ENCODE measurements around the gene FOXS1. TPM values are rescaled to one million over a fixed set of nuclear protein-coding genes. Genes with fewer than 3 reads are reported as not detected.

Gene FOXS1
- total and polyA plus RNA-seq, 2 experiments from 2014 or later: 0.87 to 1.1 TPM

- Histone ChIP-seq H3K27ac (no peak overlapping the region), H4K20me1 (ENCODE audit: insufficient read depth, poor library complexity, severe bottlenecking) (no peaks in the 10 kb centered on the region), H3K9me3 (ENCODE audit: low read depth) (no peaks in the 10 kb centered on the region), H3K27me3 (no peaks in the 10 kb centered on the region), H3K4me2 (no peak overlapping the region), H3K79me2 (no peaks in the 10 kb centered on the region), H3K4me1 (ENCODE audit: insufficient read depth) (peaks cover 40% of the 10 kb centered on the region), H3K9me2 (replicated peaks; ENCODE audit: insufficient read depth) (no peaks in the 10 kb centered on the region), H3K4me3 (no peak overlapping the region), H2AFZ (no peak overlapping the region), H3K36me3 (replicated peaks; ENCODE audit: insufficient read depth, low read depth) (no peaks in the 10 kb centered on the region)
- 69% methylated on average over 14 of the region's 14 CpGs for WGBS (ENCODE audit: low lambda C conversion rate, missing lambda C conversion rate)
- peak; percentile 77 for TF ChIP-seq CTCF (IDR thresholded peaks at IDR 0.05; ENCODE audit: poor library complexity)
- no peak for TF ChIP-seq EZH2 (IDR thresholded peaks at IDR 0.05; ENCODE audit: borderline replicate concordance)
- peak; percentile 79 for DNase-seq (ENCODE audit: low spot score)
Measured at GRCh38 chr20:31833130-31833930, 12.1 kb downstream of the FOXS1 start.

- peaks cover 27% of the 10 kb centered on the region for H3K4me1 ChIP-seq (ENCODE audit: insufficient read depth)
- WGBS (ENCODE audit: low lambda C conversion rate, missing lambda C conversion rate): 92% methylated on average over 17 of the region's 17 CpGs
- no peak overlapping the region for H3K4me2 ChIP-seq
- no peaks in the 10 kb centered on the region for H3K36me3 ChIP-seq (replicated peaks; ENCODE audit: insufficient read depth, low read depth)
- H4K20me1 ChIP-seq (ENCODE audit: insufficient read depth, poor library complexity, severe bottlenecking): no peaks in the 10 kb centered on the region
- H2AFZ ChIP-seq: no peak overlapping the region
- no peak for DNase-seq (ENCODE audit: low spot score)
- H3K4me3 ChIP-seq: no peak overlapping the region
- TF ChIP-seq EZH2phosphoT487 (IDR thresholded peaks at IDR 0.05; ENCODE audit: low read depth, severe bottlenecking, unreplicated experiment) (no peak), CTCF (IDR thresholded peaks at IDR 0.05; ENCODE audit: poor library complexity) (no peak), EZH2 (IDR thresholded peaks at IDR 0.05; ENCODE audit: borderline replicate concordance) (no peak)
- no peaks in the 10 kb centered on the region for H3K9me2 ChIP-seq (replicated peaks; ENCODE audit: insufficient read depth)
- H3K9me3 ChIP-seq (ENCODE audit: low read depth): no peaks in the 10 kb centered on the region
- H3K27me3 ChIP-seq: no peaks in the 10 kb centered on the region
- no peaks in the 10 kb centered on the region for H3K79me2 ChIP-seq
- no peak overlapping the region for H3K27ac ChIP-seq
Measured at GRCh38 chr20:31831771-31832306, 13.6 kb downstream of the FOXS1 start.

DNA sequence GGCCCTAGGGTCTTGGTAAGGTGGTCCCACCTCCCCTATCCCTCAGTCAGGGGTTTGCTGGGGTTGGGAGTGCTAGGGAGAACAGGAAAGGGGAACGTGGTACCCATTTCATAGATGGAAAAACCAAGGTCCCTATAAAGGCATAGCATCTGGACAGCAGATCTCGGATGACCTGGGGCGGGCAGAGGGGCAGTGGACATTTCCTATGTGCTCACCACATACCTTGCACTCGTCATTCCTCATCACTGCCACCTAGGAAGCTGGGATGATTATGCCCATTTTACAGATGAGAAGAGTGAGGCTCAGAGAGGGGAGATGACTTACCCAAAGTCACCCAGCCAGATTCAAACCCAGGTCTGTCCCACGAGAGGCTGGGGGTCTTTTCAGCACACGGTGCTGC lies 14.2 kb downstream of the FOXS1 start:
- H3K4me3 ChIP-seq: no peak overlapping the region
- H4K20me1 ChIP-seq (ENCODE audit: insufficient read depth, poor library complexity, severe bottlenecking): no peaks in the 10 kb centered on the region
- DNase-seq (ENCODE audit: low spot score): no peak
- H3K4me2 ChIP-seq: no peak overlapping the region
- no peaks in the 10 kb centered on the region for H3K9me2 ChIP-seq (replicated peaks; ENCODE audit: insufficient read depth)
- no peaks in the 10 kb centered on the region for H3K27me3 ChIP-seq
- no peaks in the 10 kb centered on the region for H3K79me2 ChIP-seq
- TF ChIP-seq EZH2phosphoT487 (IDR thresholded peaks at IDR 0.05; ENCODE audit: low read depth, severe bottlenecking, unreplicated experiment) (no peak), CTCF (IDR thresholded peaks at IDR 0.05; ENCODE audit: poor library complexity) (no peak), EZH2 (IDR thresholded peaks at IDR 0.05; ENCODE audit: borderline replicate concordance) (no peak)
- 89% methylated on average over 6 of the region's 6 CpGs for WGBS (ENCODE audit: low lambda C conversion rate, missing lambda C conversion rate)
- H3K27ac ChIP-seq: no peak overlapping the region
- peaks cover 21% of the 10 kb centered on the region for H3K4me1 ChIP-seq (ENCODE audit: insufficient read depth)
- H2AFZ ChIP-seq: no peak overlapping the region
- H3K36me3 ChIP-seq (replicated peaks; ENCODE audit: insufficient read depth, low read depth): no peaks in the 10 kb centered on the region
- no peaks in the 10 kb centered on the region for H3K9me3 ChIP-seq (ENCODE audit: low read depth)
